HG03354 (cell line): Measurements from ENCODE around the gene NFIL3.
"Not testable (repeated sequence)": the region's sequence is repeated elsewhere in the genome, so short reads cannot be mapped to it uniquely, and the experiment has no call there.

Source experiments
- ATAC-seq: cut with Tn5 transposase; IDR thresholded peaks from one replicate; pipeline ENCODE4 v1.9.1; 2021; ENCODE audit warnings: mild to moderate bottlenecking; ENCODE audit not compliant: unreplicated experiment, poor library complexity, severe bottlenecking

Gene NFIL3, protein sequence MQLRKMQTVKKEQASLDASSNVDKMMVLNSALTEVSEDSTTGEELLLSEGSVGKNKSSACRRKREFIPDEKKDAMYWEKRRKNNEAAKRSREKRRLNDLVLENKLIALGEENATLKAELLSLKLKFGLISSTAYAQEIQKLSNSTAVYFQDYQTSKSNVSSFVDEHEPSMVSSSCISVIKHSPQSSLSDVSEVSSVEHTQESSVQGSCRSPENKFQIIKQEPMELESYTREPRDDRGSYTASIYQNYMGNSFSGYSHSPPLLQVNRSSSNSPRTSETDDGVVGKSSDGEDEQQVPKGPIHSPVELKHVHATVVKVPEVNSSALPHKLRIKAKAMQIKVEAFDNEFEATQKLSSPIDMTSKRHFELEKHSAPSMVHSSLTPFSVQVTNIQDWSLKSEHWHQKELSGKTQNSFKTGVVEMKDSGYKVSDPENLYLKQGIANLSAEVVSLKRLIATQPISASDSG

DNA sequence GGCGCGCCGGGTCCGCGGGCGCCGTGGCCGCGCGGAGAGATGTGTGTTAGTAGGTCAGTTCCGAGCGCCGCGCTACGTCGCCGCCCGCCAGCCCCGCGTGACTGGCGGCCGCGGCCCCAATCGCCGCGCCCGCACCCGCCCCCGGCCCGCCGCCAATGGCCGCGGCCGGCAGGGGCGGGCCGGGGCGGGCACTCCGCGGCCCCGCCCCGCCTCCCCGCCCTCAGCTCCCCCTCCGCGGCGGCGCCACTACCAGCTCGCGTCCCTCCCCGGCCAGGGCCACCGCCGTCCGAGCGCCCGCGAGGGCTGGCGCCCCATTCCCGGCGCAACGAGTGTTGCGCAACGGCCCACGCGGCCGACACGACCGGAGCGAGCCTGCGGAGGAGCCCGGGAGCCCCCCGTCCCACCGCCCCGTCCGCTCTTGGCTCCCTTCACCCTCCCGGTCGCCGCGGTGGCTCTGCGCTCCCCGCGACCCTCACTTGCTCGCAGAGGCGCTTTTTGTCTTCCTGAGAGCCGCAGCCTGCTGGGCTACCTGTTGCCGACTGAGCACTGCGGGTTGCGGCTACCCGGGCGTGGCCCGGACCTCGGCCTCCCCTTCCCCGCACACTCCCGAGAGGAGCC is at the start of gene NFIL3:
Gene NFIL3 (minus strand): TSS at position 48 of the 618 bp plus-strand sequence. CDS start 13,098 bp downstream, outside the sequence.
- ATAC-seq = peak; percentile 81

DNA sequence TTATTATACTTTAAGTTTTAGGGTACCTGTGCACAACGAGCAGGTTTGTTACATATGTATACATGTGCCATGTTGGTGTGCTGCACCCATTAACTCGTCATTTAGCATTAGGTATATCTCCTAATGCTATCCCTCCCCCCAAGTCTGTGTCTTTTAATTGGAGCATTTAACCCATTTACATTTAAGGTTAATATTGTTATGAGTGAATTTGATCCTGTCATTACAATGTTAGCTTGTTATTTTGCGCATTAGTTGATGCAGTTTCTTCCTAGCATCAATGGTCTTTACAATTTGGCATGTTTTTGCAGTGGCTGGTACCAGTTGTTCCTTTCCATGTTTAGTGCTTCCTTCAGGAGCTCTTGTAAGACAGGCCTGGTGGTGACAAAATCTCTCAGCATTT is 47.9 kb upstream of the NFIL3 start:
- not testable (repeated sequence) for ATAC-seq

DNA sequence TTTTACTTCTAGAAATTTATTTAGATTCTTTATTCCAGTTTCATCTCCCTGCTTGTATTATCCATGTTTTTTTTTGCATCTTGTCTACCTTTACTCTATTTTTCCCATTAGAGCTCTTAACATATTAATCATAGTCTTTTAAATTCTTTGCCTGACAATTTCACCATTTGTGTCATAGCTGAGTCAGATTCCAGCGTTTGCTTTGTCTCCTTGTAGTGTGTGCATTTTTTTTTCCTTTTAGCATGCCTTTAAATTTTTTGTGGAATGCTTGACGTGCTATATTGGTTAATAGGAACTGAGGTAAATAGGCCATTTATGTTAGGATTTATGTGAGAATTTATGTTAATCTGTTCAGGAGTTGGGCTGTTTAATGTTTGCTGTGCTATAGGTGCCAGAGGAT is 41.8 kb upstream of the NFIL3 start:
- no peak for ATAC-seq

DNA sequence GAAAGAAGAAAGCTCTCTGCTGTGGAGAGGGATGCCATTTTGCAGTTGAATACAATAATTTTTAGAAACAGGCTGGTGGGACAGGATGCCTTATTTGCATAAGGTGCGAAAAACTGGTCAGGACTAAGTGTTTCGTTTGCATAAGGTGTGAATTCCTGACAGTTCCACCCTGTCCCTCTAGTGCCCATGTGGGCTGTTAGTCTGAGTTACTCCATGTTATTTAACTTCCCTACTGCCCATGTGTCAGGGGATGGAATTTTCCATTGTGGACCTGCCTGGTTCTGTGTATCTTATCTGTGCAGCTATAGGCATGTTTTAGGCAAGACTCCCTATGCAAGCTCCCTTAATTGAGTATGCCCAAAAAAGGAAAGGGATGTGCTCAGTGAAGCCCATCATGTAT is 35.3 kb upstream of the NFIL3 start:
- ATAC-seq = no peak

DNA sequence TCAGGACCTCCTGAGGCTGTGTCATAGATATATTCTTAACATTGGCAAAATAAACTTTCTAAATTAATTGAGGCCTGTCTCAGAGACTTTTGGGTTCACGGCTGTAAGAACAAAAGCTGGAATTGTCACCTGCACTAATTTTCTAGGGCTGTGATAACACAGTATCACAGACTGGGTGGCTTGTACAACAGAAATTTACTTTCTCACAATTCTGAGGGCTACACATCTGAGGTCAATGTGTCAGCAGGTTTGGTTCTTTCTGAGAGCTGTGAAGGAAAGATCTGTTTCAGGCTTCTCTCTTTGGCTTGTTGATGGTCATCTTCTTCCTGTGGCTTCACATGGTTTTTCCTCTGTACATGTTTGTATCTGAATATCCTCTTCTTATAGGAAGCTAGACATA is 29.2 kb upstream of the NFIL3 start:
- ATAC-seq = no peak

DNA sequence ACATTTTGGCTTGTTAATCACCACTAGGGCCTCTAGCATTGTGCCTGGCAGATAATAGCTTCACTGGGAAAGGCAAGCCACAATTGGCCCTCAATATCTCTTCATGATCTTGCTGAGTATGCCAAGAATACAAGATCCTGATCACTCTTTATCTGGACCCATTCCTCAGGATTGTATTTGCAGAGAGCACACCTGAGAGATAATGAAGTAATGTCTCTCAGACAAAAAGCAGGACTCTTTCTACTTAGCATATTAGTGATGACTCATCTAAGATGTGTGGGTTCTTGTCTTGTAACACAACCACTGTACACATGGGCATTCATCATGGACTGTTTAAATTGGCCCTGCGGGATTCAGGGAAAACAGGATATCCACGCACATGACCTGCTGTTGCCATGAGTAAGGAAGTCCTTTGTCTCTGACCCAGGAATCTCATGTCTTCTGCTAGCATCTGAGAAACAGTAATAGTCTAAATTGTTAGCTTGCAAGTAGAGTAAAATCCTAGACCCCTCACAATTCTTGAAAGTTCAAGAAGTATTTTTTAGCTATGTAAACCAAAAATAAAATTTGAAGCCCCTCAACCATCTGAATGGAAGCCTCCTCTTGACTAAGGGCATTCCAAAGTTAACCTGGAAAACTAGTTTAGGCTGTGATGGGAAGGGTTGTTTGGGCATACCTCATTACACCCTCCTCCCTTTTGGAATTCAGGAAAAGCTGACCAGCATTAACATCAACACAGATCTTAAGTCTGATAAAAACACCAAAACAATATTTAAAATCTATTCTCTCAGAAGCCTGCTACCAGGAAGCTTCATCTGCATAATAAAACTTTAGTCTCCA is 28.0 kb upstream of the NFIL3 start:
- ATAC-seq = no peak

DNA sequence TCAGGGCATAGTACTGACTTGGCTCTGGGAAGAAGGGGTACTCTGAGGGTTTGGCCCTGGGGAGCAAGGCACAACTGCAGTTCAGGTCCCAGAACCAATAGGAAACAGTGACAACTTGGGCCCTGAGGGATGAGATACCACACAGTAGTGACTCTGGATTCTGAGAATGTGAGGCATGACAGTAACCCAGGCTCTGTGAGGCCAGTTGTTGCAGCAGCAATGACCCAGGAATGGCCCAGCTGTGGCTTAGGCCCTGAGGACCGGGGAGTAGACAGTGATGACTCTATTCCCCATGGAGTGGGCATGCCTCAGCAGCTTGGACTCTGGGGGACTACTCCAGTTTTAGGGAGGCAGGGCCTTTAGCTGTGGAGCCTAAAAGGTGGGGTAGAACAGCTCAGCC is 21.5 kb upstream of the NFIL3 start:
- ATAC-seq = no peak

DNA sequence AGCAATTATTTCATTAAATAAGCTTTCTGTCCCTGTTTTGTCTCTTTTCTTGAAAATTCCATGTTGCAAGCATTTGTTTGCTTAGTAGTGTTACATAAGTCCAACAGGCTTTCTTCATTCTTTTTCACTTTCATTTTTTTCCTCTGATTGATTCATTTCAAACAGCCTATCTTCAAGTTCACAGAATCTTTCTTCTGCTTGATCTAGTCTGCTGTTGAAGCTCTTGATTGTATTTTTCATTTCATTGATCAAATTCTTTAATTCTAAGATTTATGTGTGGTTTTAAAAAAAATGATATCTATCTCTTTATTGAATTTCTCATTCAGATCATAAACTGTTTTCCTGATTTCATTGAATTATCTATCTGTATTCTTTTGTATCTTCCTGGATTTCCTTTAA is 20.4 kb upstream of the NFIL3 start:
- no peak for ATAC-seq

DNA sequence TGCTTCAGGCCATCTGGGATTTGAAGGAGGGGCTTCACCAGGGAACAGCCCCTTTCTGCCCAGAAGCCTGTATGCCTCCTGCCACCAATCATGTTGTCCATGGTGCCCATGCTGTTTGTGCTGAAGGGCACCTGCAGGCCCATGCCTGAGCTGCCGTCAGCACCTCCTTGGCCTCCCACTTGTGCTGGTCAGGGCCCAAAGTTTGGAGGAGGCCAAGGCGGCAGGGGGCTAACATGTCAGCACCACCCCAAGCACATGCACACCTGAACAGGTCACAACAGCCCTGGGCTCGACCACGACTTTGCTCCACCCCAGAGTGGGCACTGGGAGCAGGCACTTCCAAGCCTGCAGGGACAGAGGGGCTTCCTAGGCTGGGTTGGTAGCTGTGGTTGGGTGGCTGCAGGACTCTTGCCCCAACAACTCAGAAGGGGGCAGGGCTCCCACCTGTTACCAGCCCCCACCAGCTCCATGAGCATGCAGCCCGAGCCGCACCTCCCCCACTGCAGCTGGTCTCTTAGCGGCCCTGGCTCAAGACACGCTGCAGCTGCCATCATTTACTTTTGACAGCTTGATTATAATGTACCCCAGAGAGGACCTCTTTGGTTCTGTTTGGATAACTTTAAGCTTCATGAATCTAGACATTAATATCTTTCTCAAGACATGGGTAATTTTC is 19.8 kb upstream of the NFIL3 start:
- no peak for ATAC-seq

DNA sequence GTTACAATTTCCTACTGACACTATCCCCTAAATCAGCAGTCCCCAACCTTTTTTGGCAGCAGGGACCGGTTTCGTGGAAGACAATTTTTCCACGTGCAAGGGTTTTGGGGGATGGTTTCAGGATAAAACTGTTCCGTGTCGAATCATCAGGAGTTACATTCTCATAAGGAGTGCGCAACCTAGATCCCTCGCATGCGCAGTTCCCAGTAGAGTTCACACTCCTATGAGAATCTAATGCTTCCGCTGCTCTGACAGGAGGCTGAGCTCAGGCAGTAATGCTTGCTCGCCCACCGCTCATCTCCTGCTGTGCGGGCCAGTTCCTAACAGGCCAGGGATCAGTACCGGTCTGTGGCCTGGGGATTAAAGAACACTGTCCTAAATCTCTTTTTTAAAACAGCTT is 13.2 kb upstream of the NFIL3 start:
- ATAC-seq = no peak

DNA sequence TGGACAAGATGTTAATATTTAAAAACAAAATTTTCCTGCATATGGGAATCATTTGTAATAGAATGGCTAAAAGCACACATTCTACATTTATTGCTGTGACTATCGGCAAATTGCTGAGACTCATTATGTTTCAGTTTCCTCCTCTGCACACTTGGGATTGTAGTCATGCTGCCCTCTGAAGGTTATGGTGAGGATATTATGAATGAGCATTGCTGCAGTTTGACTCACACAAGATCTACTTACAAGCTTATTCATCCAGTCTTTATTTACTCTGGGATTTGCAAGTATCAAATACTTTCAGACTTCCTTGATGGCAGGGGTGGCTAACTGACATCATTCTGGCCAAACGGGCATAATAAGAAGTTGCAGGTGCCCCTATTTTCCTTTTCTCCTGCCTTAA is 9.5 kb upstream of the NFIL3 start:
- no peak for ATAC-seq

DNA sequence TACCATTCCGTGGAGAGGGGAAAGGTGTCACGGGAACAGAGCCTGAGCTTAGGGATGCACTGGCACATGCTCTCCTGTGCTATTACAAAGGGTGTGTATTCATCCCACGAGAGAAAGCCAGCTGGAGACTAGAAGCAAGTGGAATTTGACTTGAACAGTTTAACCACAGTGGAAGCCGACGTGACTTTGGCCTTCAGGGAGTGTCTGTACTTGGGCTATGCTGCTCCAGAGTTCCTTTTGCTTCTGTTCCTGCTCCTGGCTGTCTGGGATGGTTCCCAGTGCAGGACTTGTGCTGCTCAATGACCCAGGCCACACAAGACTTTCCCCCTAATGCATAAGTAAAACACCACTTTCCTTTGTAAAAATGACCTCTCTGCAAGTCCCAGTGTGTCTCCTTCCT is 7.9 kb upstream of the NFIL3 start:
- ATAC-seq = no peak

DNA sequence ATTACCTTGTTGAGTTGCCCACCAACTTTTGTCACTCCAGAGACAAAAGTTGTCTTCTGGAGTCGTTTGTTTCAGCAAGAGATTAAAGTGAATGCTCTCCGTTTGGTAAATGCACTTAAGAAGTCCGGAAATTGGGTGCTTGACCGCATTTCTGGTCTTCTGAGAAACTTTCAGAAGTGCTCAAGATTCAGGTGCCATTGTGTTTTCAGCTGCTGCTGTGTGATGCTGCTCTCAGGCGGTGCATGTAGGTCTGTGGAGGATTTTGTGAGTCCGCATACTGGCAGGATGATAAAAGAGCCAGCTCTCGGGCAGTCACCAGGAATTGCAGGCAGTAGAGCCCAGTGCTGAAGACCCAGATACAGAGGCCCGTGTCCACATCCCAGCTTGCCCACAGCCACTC is 5.9 kb upstream of the NFIL3 start:
- ATAC-seq = no peak

DNA sequence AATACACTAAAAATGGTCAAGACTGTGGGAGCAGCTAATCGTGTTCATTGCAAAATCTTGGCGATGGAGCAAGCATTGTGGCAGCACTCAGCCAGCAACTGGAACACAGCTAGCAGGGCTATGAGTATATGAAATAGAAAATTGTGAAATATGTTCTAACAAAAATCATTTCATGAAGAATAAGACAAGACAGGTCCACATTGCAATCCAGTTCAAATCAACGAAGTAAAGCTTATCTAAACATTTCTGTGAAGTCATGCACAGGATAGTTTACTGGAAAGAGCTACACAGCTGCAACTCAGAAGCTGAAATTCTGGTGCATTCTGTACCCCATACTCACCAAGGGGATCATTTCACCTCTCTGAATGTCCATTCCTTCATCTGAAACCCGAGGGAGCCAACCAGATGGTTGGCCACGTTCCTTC is 5.3 kb upstream of the NFIL3 start:
- ATAC-seq = no peak

DNA sequence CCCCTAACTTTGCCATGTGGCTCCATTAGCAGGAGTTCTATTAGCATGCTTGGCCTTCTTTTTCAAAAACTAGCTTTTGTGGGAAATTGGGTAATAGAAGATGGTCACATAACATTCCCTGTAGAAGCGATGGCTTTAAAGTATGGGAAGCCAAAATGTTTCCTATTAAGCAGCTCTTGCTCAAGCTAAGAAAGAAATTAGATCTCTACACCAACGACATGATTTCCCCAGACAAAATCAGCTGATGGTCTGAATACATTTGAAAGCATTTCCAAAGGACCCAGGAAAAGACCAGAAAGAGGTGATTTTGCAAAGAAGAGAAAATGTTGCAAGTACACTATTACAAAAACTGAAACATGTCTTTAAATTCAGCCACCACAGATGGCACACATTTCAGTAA is 4.8 kb upstream of the NFIL3 start:
- no peak for ATAC-seq

DNA sequence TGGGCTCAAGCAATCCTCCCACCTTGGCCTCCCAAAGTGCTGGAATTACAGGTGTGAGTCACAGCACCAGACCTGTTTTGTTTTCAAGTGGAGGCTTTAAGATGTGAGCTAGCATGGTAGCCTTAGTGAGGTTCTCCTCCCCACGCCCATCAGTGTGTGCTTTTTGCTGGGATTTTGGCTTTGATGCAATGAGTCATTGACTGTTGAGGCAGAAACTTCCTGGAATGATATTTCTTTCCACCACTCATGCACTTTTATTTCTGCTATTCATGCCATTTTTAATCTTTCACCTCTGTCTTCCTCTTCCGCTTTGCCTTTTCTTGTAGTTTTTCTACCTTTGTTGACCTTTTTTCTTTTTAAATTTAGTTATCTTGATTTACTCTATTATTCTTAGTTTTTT is 4.2 kb upstream of the NFIL3 start:
- ATAC-seq = no peak

DNA sequence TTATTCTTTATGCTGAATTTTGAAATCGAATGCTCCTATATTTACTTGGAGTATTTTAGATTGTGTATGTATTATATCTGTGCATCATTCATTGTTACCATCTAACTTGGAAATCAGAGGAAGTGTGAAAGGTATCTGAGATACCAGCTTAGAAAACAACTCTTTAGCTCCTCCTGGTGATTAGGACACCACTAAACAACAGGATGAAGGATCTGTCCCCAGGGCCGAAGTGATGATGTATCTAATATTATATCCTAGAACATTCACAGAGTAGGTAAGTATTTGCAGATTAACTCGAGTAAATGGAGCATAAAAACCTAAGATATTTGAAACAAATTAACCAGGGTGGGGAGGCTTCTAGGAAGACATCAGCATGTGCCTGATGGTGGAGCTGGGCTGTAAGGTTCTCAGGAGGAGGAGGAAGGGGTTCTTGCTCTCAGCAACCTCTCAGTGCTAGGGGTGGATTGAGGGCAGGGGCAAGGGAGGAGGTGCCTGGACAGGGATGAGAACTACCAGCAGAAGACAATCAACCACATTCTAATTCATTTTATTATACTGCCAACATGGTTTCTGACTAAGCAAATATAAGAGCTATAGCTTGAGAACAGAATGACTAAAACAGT is 2.6 kb upstream of the NFIL3 start:
- no peak for ATAC-seq

DNA sequence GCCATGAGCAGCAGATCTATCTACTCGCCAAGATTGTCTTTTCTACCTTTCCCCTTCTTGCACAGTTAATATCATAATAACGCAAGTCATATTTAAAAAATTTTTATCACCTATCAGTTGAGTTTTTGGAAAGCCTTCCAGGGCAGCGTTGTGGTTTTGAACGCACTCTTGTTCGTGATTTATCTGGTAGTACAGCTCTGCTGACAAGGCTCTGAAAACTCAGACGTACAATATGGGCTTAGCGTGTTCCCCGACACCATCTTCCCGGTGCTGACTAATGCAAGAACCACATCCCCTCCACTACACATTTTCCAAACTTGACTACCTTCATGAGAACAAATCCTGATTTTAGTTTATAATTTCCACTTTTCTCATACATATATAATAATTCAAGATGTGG is 1.6 kb upstream of the NFIL3 start:
- ATAC-seq = no peak

DNA sequence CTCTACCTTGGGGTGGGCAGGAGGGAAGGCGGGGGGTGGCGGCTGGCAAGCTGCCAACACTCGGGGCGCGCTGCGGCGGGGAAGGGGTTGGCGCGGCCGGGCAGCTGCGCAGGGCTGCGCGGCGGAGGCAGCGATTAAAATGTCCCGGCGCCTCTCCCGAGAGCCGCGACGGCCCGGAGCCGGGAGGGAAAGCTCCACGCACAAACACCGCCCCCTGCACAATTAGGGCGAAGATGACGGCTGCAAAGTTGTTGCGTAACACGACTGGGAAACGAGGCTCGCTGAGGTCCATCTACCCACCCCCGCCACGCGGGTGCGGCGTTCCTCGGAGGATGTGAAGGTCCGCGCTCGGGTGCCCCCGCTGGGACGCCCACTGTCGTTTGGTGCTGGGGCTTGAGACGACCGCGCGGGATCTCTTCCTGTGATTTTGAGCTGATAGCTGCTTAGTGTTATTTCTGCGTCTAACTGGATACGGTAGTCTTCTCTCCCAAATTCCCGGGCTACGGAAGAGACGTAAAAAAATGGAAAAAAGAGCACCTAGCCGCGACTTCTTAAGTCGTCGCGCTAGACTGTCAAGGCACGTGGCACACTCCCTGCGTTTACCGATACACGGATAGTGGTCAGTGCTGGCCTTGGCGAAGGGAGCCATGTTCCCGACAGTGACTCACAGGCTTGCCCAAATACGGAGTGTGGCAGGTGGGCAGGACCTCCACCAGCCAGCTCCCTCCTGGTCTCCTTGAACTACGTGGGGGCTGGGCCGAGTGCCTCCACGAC is 958 bp upstream of the NFIL3 start:
- peak; percentile 22 for ATAC-seq
